Measurements from ENCODE around the gene KCNT1. TPM values are rescaled to one million over a fixed set of nuclear protein-coding genes. Genes with fewer than 3 reads are reported as not detected.

The KCNT1 gene
- total RNA-seq, 1 donor from 2014 or later, result not detected

DNA sequence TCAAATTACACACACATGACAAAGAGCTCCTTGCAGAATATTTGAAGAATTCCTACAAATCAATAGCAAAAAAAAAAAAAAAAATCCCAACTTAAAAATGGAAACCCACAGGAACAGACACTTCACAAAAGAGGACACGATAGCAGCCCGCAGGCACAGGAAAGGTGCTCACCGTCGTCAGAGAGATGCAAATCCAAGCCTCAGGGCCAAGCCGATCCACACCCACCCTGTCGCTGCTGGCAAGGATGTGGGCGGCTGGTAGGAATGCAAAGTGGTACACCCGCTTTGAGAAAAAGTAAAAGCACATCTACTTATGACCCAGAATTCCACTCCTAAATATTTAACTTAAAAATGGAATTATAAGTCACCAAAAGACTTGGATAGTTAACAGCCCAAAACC is 28.0 kb upstream of the KCNT1 start:
- ATAC-seq, result no peak

DNA sequence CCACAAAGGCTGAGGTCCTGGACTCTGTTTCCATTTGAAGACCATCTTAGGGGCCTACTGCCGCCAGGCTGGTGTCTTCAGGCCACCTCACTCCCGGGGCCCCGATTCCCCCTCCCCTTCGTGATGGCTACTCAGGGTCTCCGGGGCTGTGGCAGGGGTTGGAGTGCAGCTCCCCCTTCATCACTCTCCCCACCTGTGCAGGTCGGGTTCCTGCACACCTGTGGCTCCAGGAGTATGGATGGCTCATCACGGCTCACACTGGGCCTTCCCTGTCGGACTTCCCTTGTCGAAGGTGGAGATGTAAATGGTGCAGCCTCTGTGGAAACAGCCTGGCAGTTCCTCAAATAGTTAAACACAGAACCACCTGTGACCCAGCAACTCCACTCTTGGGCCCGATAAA is 27.0 kb upstream of the KCNT1 start:
- ATAC-seq, result no peak

DNA sequence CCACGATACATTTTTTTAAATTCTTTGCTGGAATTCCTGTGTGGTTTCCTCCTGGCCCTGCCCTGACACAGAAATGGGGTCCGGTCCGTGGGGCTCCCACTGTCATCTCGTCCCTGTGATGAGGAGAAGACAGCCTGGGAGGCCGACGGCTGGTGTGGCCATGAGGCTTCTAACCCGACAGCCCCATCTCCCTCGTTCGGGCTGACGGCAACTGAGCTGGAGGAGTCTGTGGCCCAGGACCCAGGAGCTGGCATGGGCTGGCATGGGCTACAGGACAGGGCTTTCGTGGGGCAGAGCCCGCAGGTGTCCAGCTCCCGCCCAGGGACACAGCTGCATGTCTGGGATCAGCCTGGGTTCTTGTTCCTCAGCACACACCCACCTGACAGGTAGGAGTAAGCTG is 25.1 kb upstream of the KCNT1 start:
- ATAC-seq, result no peak

DNA sequence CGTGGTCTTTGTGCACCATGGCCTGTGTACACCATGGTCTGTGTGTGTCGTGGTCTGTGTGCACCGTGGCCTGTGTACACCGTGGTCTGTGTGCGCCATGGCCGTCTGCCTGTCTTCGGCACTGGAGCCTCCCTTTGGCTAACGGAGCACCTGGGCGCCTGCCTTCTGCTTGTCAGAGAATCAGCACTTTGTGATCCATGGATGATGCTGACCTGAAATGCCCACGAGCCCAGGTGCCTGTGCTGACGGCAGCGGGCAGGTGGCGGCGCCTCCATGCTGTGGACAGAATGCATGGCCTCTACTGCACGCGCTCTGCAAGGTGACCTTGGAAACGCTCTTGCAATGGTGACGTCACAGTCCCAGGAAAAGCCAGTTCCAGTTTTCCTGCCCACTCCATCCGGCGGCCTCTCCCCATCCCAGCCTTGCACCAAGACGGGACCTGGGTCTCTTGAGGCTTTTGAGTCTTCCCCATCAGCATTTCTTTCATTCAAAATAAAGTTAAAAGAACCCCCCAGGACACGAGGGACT is 24.3 kb upstream of the KCNT1 start:
- ATAC-seq, result no peak

DNA sequence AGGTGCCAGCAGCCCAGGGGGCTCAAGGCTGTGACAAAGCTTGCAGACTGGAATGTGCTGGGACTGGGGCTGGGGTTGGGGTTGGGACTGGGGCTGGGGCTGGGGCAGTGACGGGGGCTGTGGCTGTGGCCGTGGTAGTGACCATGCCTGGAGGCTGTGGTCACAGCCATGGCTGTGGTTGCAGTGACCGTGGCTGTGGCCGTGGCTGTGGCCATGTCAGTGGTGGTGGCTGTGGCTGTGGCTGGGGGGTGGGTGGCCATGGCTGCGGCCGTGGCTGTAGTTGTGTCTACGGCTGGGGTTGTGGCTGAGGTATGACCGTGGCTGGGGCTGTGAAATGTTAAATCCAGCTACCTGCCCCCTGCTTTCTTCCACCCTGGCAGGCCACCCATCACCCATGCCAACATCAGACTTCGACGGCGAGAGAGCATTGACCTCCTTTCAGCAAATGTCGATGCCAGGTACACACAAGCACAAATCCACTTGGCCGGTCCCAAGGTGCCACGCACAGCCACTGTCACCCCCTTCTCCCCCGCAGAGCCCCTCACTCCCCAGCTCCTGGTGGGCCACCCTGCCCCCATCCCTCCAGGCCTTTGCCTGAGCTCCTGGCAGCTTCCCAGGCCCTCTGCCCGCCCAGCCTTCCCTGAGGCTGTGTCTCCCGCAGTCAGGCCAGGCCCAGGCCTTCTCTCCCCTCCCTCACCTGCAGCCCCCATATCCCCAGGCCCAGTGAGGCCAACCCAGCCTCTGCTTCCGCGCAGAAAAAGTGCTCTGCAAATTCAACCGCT is 23.6 kb upstream of the KCNT1 start:
- ATAC-seq, result no peak

DNA sequence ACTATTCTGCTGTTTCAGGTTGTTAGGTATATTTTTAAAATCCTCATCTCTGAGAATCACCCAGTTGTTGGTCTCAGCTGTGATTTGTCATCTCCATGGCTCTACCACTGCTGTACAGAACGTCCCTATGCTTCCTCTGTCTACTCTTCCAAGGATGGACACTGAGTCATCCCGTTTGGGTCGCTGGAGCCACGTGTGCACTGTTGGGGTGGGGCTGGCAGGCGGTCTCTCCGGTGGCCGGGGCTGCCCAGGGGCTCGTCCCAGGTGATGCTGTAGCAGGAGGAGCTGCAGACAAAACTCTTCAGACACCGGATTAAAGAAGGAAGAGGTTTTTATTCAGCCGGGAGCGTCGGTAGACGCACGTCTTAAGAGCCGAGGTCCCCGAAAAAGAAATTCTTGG is 21.9 kb upstream of the KCNT1 start:
- ATAC-seq, result no peak

DNA sequence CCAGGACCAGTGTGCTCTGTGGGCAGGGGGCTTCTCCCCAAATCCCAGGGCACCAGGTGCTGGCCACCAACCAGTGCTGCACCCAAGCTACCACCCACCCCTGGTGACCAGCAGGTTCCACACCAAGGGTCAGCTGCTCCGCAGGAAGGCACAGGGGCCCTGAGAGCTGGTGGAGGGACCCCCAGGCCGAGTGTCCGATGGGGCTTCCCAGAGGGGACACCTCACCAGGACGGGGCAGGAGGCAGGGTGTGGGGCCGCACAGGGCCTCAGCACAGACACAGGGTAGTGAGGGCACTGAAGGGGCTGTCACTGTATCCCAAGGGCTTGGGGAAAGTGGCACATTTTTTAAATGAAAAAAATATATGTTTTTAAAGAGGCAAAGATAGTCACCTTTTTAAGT is 20.8 kb upstream of the KCNT1 start:
- no peak for ATAC-seq

DNA sequence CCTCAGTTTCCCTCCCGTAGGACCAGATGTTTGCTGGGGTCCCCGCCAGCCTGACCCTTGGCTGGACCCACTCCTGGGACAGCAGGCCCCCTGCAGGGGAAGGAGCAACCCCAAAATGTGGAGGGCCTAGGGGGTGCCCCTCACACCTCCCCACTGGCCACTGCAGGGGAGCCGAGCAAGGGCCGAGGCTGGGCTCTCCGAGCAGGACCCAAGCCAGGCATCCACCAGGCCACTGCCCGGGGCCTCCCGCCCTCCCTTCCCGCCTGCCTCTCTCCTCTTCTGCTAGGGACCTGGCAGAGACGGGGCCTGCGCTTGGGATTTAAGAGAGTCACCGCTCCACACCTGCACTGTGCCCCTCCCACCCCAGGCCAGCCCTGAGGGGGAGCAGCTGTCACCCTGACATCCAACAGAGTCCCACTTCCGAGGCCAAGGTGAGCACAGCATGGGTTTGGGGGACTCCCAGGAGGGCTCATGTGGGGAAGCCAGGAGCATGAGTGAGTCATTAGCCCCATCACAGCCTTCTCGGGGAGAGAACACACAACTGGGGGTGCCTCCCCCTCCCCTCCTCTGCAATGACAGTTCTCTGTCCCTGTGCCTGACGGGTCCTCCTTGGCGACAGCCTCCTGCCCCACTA is 18.5 kb upstream of the KCNT1 start:
- ATAC-seq, result no peak

DNA sequence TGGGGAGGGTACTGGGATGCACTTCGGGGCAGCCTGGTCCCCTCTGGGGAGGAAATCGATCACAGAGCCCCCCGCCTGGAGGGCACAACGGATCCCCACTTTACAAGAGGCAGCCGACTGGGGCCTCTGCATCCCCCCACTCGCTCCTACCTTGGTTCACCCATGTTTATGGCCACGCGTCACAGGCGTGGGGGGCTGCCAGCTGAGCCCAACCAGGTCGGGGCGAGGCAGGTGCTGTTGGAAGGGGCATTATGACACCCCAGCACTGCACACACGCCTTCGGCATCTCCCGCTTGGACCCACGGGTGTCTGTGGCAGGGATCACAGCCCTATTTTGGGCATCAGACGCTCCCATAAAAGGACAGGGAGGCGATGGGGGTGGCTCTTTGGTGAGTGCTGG is 17.3 kb upstream of the KCNT1 start:
- no peak for ATAC-seq

DNA sequence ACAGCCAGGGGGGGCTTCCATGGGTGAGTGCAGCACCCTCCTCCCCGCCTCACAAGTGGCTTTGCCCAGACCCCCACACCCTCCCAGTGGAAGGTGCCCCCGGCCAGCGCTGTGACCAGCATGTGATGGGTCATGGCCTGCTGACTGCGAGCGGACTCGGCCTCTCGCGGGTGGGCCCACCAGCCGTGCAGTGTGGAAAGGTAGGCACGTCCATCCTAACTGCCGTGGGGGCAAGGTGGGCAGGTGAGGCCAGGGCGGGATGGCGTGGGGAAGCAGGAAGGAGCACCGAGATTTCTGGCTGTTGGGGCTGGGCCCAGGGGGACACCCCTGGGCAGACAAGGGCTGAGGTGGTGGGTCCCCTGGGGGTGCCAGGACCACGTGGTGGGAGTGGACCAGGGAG is 14.8 kb upstream of the KCNT1 start:
- ATAC-seq, result no peak

DNA sequence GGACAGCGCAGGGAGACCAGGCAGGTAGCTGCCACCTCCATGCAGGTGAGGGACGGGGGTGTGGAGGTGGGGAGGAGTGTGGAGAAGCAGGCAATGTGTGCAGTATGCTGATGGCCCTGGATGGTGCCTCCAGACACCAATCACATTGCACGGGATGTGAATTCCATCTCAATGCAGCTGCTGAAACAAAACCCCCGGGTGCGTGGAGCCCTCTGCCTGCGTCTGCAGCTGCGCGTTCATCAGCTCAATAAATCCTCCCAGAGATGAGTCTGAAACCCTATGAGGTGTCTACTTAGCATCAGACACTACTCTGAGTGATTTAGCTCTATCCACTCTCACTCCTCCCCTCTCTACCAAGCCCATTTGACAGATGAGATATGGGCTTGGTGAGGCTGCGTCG is 13.0 kb upstream of the KCNT1 start:
- ATAC-seq, result no peak

DNA sequence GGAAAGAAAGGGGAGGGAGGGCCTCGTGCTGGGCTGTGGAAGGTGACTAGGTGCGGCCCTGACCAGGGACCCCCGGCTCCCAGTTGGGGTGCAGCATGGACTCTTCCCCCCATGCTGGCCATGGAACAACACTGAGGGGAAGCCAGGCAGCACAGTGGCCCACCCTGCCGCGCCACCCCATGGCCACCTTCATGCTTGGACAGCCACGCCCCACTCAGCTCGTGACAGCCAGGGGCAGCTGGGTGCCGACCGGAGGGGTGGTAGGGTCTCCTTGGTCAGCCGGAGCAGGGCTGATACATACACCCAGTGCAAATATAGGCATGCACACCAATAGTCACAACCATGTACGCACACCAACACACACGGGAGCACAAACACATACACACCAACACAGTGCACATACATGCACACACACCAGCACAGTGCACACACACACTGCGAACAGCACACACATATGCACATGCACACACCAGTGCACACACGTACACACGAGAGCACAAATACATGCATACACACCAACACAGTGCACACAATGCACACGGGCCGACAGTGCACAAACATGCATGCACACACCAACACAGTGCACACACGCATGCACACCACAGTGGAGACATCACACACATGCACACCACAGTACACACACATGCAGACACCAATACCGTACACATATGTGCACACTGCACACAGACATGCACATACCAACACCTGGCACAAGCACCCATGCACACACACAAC is 11.0 kb upstream of the KCNT1 start:
- no peak for ATAC-seq

DNA sequence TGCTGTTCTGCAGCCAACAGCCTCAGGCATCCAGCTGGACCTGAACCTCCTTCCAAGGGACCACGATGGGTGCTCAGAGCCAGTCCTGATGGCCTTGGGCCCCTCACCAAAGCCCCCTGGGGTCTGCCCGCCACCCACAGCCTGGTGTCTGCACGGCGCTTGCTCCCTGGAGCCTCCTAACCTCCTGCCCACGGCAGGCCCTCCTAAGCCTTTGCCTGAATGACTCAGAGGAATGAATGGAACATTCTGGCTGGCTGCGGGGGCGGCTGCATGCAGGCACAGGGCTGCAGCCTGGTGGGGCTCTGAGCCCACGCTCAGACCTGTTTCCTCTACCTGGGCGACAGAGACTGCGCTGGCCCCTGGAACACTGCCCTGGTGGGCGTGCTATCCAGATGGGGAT is 9.6 kb upstream of the KCNT1 start:
- peak; percentile 29 for ATAC-seq

DNA sequence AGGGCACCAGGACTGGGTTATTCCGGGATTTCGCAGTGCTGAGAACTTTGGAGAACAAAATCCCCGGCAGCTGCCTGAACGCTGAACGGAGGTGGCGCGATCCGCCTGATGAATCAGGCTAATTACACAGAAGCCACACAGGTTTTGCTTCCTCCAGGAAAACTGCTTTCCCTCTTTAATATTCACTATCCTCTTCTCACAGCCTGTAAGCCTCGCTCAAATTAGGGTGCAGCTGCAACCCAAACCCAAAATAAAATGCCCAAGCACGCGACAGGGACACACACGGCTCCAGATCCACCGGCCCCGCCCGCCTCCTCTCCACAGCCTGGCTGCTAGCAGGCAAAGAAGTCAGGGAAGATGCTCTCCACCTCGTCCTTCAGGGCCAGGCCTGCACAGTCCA is 8.7 kb upstream of the KCNT1 start:
- ATAC-seq, result no peak

DNA sequence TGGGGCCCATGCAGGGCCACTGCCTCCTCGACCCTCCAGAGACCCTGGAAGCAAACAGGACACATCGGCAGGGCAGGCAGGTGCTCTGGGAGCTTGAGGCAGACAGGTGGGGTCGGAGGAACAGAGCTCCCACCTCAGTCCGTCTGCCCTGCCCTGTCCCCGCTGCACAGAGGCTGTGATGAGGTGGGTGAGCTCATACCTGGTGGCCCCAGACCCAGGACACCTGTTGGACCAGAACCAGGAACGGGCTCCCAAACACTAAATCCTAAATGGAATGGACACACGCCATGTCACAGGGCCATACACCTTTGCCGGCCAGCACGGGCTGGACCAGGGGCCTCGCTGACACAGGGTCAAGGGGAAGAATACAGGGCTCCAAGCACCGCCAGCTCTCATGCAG is 8.2 kb upstream of the KCNT1 start:
- no peak for ATAC-seq

DNA sequence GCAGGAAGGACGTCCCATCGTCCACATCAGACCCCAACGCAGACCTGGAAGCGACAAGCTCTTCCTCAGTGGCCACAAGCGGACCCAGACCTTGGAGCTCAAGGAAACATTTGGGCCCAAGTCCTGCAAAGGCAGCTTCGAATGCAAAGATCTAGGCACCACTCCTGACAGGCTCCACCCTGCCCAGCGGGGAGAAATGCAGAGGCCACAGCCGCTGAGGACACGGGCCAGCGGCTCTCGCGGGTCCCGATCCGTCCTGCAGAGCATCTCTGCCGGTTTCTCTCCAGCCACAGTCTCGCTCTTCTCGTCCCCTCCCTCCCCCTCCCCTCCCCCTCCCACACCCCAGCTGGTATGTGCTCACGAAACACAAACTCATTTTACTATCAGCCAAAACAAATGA is 7.6 kb upstream of the KCNT1 start:
- no peak for ATAC-seq

DNA sequence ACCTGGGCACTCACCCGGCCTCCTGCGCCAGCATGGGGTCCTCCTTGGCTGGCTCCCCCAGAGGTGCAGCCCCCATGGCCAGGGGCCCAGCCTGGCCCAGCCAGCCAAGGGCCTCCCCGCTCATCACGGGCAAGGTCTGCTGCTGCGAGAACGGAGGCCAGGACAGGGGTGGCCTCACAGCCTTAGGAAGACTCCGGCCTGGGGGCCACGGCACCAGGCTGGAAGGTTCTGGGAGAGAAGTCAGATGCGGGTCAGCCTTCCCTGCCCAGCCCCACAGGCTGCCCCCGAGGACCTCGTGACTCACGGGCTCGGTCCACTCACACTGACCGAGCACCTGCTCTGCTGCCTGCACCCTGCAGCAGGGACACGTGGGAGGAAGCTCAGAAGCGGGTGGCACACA is 6.9 kb upstream of the KCNT1 start:
- ATAC-seq, result no peak

DNA sequence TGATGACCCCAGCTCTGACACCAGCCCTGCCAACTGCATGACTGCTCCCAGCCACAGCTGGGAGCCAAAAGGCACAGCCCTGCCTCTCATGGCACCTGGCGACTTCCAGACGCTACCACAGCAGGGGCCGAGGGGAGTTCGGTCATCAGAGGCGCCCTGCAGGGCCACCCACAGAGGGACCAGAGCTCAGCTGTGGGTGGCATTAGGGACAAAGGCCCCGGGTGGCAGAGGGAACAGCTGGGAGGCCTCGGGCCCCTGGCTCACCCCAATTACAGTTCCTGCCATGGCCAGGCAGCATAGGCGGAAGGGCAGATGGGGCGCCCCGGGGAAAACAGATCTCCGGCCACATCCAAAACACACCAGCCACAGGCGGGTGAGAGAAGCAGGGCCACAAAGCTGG is 6.3 kb upstream of the KCNT1 start:
- ATAC-seq, result no peak

DNA sequence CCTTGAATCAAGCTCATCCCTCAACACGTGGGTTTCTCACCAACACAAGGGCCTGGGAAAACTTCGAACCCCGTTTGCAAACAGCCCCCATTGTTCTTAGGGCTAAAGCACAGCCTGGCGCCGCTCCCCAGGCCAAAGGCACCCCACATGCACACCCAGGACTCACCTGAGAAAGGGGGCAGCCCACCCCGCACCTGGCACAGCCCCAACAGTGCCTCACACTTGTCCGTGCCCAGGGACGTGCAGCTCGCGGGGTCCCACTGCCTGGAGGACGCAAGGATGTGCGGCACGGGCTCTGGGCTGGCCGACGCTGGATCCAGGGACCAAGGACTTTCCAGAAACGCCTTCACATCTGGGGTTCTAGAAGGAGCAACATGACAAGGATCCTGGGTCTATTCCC is 5.5 kb upstream of the KCNT1 start:
- no peak for ATAC-seq

DNA sequence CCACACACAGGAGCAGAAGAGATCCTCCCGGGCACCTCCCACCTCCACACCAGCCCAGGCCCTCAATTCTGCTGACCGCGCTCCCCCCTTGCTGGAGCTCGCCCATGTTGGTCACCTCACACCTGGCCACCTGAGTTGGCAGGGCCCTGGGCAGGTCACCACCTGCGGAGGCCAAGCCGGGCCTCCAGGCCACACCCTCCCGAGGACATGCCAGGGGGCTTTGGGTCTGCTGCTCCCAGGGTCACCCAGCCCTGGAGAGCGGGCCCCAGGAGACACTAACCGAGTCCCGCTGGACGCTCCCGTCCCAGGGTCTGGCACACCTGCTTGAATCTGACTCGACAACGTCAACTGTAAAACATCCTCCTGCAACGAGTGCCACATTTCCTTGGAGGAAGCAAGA is 4.8 kb upstream of the KCNT1 start:
- ATAC-seq, result no peak

DNA sequence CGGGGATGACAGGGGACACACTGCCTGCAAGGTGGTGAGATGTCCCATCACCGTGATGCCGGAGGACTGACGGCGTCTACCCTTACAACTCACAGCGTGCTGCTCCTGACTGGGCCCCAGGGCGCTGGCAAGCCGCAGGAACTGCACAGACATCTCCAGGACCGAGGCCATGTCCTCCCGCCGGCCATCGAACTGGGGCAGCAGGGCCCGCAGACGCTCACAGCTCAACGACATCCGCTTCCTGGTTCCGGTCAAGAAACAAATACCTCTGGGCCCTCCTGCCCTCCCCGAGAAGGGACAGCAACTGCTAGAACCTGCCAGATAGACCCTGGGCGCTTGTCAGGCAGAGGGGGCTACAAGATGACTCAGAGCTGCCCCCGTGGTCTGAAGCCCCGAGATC is 3.7 kb upstream of the KCNT1 start:
- no peak for ATAC-seq

DNA sequence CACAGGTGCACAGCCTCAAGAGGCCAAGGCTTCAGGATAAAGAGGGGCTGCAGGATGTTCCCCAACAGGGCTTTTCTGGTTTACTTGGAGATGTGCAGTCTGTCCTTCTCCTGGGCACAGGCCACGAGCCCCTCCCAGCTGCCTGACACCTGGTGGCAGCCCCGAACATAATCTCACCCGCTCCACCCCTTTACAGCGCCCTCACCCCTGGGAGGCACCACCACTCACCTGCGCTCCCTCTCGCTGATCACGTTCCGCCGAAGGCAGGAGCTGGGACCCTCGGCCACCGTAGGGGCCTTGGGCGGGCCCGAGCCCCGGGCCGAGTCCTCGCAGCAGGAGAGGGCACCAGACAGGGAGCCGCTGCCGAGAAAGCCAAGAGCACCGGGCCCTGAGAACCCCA is 3.2 kb upstream of the KCNT1 start:
- no peak for ATAC-seq

DNA sequence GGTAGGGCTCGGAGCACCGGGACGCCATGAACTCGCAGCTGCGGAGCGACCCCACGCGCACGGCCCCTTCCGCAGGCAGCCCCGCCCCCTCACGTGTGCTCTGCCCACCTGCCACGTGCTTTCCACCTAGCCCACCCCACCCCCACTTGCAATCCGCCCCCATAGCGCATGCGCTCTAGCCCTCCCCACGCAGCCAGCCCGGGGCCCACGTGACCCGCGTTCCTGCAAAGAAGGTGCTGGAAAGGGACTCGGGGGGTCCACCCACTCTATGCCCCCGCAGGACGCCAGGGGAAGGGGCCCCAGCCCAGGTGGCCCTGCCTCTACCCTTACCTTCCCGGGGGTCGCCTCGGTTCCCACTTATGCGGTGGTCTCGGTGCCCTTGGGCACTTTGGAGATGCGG is 2.5 kb upstream of the KCNT1 start, which contains the start of gene SOHLH1:
Gene SOHLH1 (minus strand): TSS at position 42 of the 400 bp plus-strand sequence. CDS start 14 bp downstream, at position 28.
- no peak for ATAC-seq

DNA sequence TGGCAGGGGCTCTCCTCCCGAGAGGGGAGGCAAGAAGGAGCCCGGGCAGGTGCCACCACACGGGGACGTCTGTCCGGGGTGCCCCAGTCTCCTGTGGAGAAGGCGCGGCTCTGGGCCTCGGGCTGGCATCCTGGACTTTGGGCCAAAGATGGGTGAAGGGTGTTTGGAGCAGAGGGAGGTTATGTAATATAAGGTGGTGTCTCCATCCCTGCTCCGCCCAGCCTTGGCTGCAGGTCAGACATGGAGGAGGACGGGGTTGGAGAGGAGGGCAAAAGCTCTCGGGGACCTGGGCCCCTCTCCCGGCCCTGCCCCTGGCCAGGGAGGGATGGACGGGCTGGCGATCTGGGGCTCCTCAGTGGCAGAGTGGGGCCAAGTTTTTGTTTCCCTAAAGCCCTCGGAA is 1.5 kb upstream of the KCNT1 start:
- no peak for ATAC-seq
